ENCODE results near the gene NAT16.
A peak's percentile ranks its signal among the peaks of the same experiment; 100 is the strongest.

NAT16 gene

GRCh38 chr7:101185258-101185839 lies 5.3 kb upstream of the NAT16 start:
- Histone ChIP-seq H3K4me3 (ENCODE audit: low read depth, low read length) (no peak overlapping the region), H3K4me2 (ENCODE audit: low read length) (no peak overlapping the region), H2AFZ (no peak overlapping the region), H3K27me3 (ENCODE audit: control insufficient read depth, insufficient read depth, low read length) (no peaks in the 10 kb centered on the region), H3K9ac (no peak overlapping the region), H3K9me3 (ENCODE audit: control insufficient read depth, low read length) (no peaks in the 10 kb centered on the region), H3K79me2 (no peaks in the 10 kb centered on the region), H3K27ac (no peak overlapping the region), H3K4me1 (no peaks in the 10 kb centered on the region), H3K36me3 (ENCODE audit: control insufficient read depth, insufficient read depth, low read length) (no peaks in the 10 kb centered on the region)
- no peak for TF ChIP-seq CTCF (IDR thresholded peaks at IDR 0.05)

GRCh38 chr7:101179713-101180112 lies 380 bp downstream of the NAT16 start:
- TF ChIP-seq CTCF (IDR thresholded peaks at IDR 0.05), result no peak
- no peak overlapping the region for H3K4me3 ChIP-seq (ENCODE audit: low read depth, low read length)

GRCh38 chr7:101179117-101179516 lies 976 bp downstream of the NAT16 start:
- H3K4me1 ChIP-seq, result no peaks in the 10 kb centered on the region
- TF ChIP-seq CTCF (IDR thresholded peaks at IDR 0.05), result no peak
- peaks cover 5% of the 10 kb centered on the region for H3K27me3 ChIP-seq (ENCODE audit: control insufficient read depth, insufficient read depth, low read length)
- H3K9ac ChIP-seq, result no peak overlapping the region
- H3K4me2 ChIP-seq (ENCODE audit: low read length), result peak overlapping the region; percentile 55
- no peak overlapping the region for H3K27ac ChIP-seq
- peak overlapping the region; percentile 31 for H3K4me3 ChIP-seq (ENCODE audit: low read depth, low read length)
- H2AFZ ChIP-seq, result no peak overlapping the region
- no peaks in the 10 kb centered on the region for H3K36me3 ChIP-seq (ENCODE audit: control insufficient read depth, insufficient read depth, low read length)
- no peaks in the 10 kb centered on the region for H3K9me3 ChIP-seq (ENCODE audit: control insufficient read depth, low read length)
- H3K79me2 ChIP-seq, result no peaks in the 10 kb centered on the region

More at GRCh38 chr7:101179713-101180112, 380 bp downstream of the NAT16 start:
- no peaks in the 10 kb centered on the region for H3K27me3 ChIP-seq (ENCODE audit: control insufficient read depth, insufficient read depth, low read length)
- peak overlapping the region; percentile 40 for H2AFZ ChIP-seq
- peak overlapping the region; percentile 53 for H3K4me2 ChIP-seq (ENCODE audit: low read length)
- no peak overlapping the region for H3K9ac ChIP-seq
- no peak overlapping the region for H3K27ac ChIP-seq
- no peaks in the 10 kb centered on the region for H3K79me2 ChIP-seq
- H3K4me1 ChIP-seq, result no peaks in the 10 kb centered on the region
- H3K36me3 ChIP-seq (ENCODE audit: control insufficient read depth, insufficient read depth, low read length), result no peaks in the 10 kb centered on the region
- no peaks in the 10 kb centered on the region for H3K9me3 ChIP-seq (ENCODE audit: control insufficient read depth, low read length)

- Histone ChIP-seq H3K4me3 (ENCODE audit: low read depth, low read length) (no peak overlapping the region), H3K27ac (no peak overlapping the region), H3K9ac (no peak overlapping the region), H3K27me3 (ENCODE audit: control insufficient read depth, insufficient read depth, low read length) (peaks cover 14% of the 10 kb centered on the region), H3K36me3 (ENCODE audit: control insufficient read depth, insufficient read depth, low read length) (no peaks in the 10 kb centered on the region), H2AFZ (no peak overlapping the region), H3K4me1 (peaks cover under 1% of the 10 kb centered on the region), H3K4me2 (ENCODE audit: low read length) (no peak overlapping the region), H3K9me3 (ENCODE audit: control insufficient read depth, low read length) (no peaks in the 10 kb centered on the region), H3K79me2 (no peaks in the 10 kb centered on the region)
- no peak for TF ChIP-seq CTCF (IDR thresholded peaks at IDR 0.05)
Observed at GRCh38 chr7:101177644-101178043, 2.4 kb downstream of the NAT16 start.

- Histone ChIP-seq H3K36me3 (ENCODE audit: control insufficient read depth, insufficient read depth, low read length) (no peaks in the 10 kb centered on the region), H3K4me1 (peaks cover 9% of the 10 kb centered on the region), H3K4me2 (ENCODE audit: low read length) (no peak overlapping the region), H3K27me3 (ENCODE audit: control insufficient read depth, insufficient read depth, low read length) (peaks cover 32% of the 10 kb centered on the region), H3K4me3 (ENCODE audit: low read depth, low read length) (no peak overlapping the region), H3K9me3 (ENCODE audit: control insufficient read depth, low read length) (no peaks in the 10 kb centered on the region), H3K9ac (no peak overlapping the region), H2AFZ (no peak overlapping the region), H3K27ac (no peak overlapping the region), H3K79me2 (no peaks in the 10 kb centered on the region)
- TF ChIP-seq CTCF (IDR thresholded peaks at IDR 0.05), result no peak
Observed at GRCh38 chr7:101175664-101176063, 4.4 kb downstream of the NAT16 start.

Measured in parathyroid adenoma (tissue), 2 donors.